Caco-2 (cell line): ENCODE results near the gene MAST2. TPM values are rescaled to one million over a fixed set of nuclear protein-coding genes. Genes with fewer than 3 reads are reported as not detected.

Source experiments
- BruUV-seq: library from RNA; stranded (reverse); fragments of 400-500 nt; replicated peaks from 2 replicates; lab custom pipeline; 2021; lab: Mats Ljungman, UMichigan
- CTCF ChIA-PET: fragments of 300-600 bp; sonication (Branson Sonifier 250); formaldehyde crosslinking; loops from one replicate; lab custom pipeline; 2022; ENCODE audit warnings: antibody characterized with exemption; lab: Charles Lee
- POLR2A ChIA-PET: fragments of 300-600 bp; sonication (Branson Sonifier 250); formaldehyde crosslinking; loops from one replicate; lab custom pipeline; 2022; ENCODE audit warnings: antibody characterized with exemption; lab: Charles Lee
- DNase-seq, 2 experiments: peaks; one replicate each; pipeline versions ENCODE4 v3.0.0 to v3.0.0-alpha.2; 2020 to 2022
- H3K27me3 ChIP-seq: replicated peaks from 2 replicates; pipeline ENCODE4 v1.6.0; 2011; ENCODE audit warnings: low read length; ENCODE audit not compliant: control insufficient read depth, insufficient read depth
- H3K36me3 ChIP-seq: 2 replicates; pipeline ENCODE4 v1.5.1; 2011; ENCODE audit warnings: low read length; ENCODE audit not compliant: control insufficient read depth, insufficient read depth
- H3K4me1 ChIP-seq: fragments of 250-450 bp; sonication (Bioruptor Pico); 2 replicates; pipeline ENCODE4 v1.5.1; 2020; ENCODE audit warnings: mild to moderate bottlenecking
- H3K4me3 ChIP-seq: 2 replicates; pipeline ENCODE4 v1.5.1; 2011; ENCODE audit warnings: low read depth, mild to moderate bottlenecking, control low read depth, low read length
- H3K9me3 ChIP-seq: fragments of 250-450 bp; sonication (Bioruptor Pico); 2 replicates; pipeline ENCODE4 v1.5.1; 2020; ENCODE audit warnings: mild to moderate bottlenecking, moderate library complexity
- H3K27ac Mint-ChIP-seq: one replicate; pipeline ENCODE4 v1.8.0; 2022; ENCODE audit warnings: mixed read lengths; ENCODE audit not compliant: unreplicated experiment
- H3K27me3 Mint-ChIP-seq: one replicate; pipeline ENCODE4 v1.8.0; 2022; ENCODE audit warnings: mixed read lengths; ENCODE audit not compliant: insufficient read depth, unreplicated experiment
- H3K36me3 Mint-ChIP-seq: one replicate; pipeline ENCODE4 v1.8.0; 2022; ENCODE audit warnings: mild to moderate bottlenecking, mixed read lengths; ENCODE audit not compliant: insufficient read depth, unreplicated experiment
- H3K4me1 Mint-ChIP-seq: one replicate; pipeline ENCODE4 v1.8.0; 2022; ENCODE audit warnings: low read depth, mixed read lengths; ENCODE audit not compliant: unreplicated experiment
- H3K4me3 Mint-ChIP-seq: one replicate; pipeline ENCODE4 v1.8.0; 2022; ENCODE audit warnings: mild to moderate bottlenecking, moderate library complexity, mixed read lengths; ENCODE audit not compliant: unreplicated experiment
- H3K9me3 Mint-ChIP-seq: one replicate; pipeline ENCODE4 v1.8.0; 2022; ENCODE audit warnings: mixed read lengths; ENCODE audit not compliant: unreplicated experiment
- intact Hi-C: fragments of 100-400 bp; cut with micrococcal nuclease; formaldehyde crosslinking; loops from one replicate; pipeline ENCODE4 v1.10.0; 2022; ENCODE audit not compliant: unreplicated experiment
- total RNA-seq: library from RNA; stranded (reverse); gene quantifications from 2 replicates; pipeline ENCODE4 v1.2.3, GENCODE V29; 2022
- TF ChIP-seq, protein P1 (sequence below), 2 experiments: fragments of 200-600 bp in 1 of 2; IDR thresholded peaks; 1 replicate in 1 of 2; 2 replicates in 1 of 2; pipeline versions ENCODE4 v1.5.1 to v1.8.0; 2011 to 2022; ENCODE audit warnings: antibody characterized with exemption in 1 of 2, control low read depth in 1 of 2, inconsistent platforms in 1 of 2, low read depth in 1 of 2, low read length in 1 of 2, mild to moderate bottlenecking in 1 of 2, moderate library complexity in 1 of 2; ENCODE audit not compliant: insufficient read depth in 1 of 2, severe bottlenecking in 1 of 2, unreplicated experiment in 1 of 2

MAST2 gene
- total RNA-seq, 1 experiment from 2014 or later, result 43.3 TPM

DNA sequence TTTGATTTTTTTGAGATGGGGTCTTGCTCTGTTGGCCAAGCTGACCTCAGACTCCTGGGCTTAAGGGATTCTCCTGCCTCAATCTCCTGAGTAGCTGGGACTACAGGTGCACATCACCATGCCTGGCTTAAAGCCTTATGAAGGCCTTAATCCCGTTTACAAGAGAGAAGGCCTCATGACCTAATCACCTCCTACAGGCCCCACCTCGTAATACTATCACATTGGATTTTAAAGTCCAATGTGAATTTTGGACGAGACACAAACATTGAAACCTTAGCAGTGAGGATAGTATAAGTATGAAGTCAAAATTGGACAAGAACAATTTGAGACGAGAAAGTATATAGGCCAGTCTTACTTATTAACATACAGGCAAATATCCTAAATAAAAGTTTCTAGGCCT lies 73.9 kb downstream of the MAST2 start:
- Mint-ChIP-seq H3K36me3 (no peaks in the 10 kb centered on the region), H3K27ac (no peak overlapping the region), H3K4me1 (no peaks in the 10 kb centered on the region), H3K9me3 (no peaks in the 10 kb centered on the region), H3K4me3 (no peak overlapping the region), H3K27me3 (no peaks in the 10 kb centered on the region)
- POLR2A ChIA-PET, result no interaction called here
- Histone ChIP-seq H3K4me3 (no peak overlapping the region), H3K4me1 (peaks cover 14% of the 10 kb centered on the region), H3K9me3 (no peaks in the 10 kb centered on the region), H3K27me3 (no peaks in the 10 kb centered on the region), H3K36me3 (no peaks in the 10 kb centered on the region)
- TF ChIP-seq, protein P1, sequence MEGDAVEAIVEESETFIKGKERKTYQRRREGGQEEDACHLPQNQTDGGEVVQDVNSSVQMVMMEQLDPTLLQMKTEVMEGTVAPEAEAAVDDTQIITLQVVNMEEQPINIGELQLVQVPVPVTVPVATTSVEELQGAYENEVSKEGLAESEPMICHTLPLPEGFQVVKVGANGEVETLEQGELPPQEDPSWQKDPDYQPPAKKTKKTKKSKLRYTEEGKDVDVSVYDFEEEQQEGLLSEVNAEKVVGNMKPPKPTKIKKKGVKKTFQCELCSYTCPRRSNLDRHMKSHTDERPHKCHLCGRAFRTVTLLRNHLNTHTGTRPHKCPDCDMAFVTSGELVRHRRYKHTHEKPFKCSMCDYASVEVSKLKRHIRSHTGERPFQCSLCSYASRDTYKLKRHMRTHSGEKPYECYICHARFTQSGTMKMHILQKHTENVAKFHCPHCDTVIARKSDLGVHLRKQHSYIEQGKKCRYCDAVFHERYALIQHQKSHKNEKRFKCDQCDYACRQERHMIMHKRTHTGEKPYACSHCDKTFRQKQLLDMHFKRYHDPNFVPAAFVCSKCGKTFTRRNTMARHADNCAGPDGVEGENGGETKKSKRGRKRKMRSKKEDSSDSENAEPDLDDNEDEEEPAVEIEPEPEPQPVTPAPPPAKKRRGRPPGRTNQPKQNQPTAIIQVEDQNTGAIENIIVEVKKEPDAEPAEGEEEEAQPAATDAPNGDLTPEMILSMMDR (IDR thresholded peaks at IDR 0.05; ENCODE audit: insufficient read depth in 1 of 2, low read depth in 1 of 2, low read length in 1 of 2, severe bottlenecking in 1 of 2, unreplicated experiment in 1 of 2), result no peak
- CTCF ChIA-PET, result no interaction called here
- BruUV-seq, result no TSS peak
- intact Hi-C loops, result no loop called here
- no peak for DNase-seq

DNA sequence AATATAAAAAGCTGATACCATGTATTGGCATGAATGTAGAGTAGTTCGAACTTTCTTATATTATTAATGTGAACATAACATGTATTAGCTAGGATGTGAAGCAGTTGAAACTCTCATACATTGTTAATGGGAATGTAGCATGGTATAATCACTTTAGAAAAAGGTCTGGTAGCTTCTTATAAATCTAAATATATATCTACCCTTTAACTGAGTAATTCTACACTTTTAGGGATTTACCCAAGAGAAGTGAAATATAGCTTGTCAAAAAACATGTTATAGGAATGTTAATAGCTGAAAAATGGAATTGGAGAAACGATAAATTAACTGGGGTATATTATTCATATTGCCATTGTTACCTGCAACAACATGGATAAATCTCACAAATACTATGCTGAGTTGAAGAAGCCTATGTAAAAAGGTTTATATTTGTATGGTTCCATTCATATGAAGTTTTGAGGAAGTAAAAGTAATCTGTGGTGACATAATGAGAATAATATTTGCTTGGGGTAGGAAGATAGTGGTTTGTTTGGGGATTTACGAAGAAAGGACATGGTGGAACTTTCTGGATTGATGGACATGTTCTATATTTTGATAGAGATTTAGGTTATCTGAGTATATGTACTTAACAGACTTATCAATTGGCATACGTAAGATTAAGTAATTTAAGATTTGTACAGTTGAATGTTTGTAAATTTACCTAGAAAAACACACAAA lies 76.6 kb downstream of the MAST2 start:
- no peaks in the 10 kb centered on the region for H3K9me3 ChIP-seq
- Mint-ChIP-seq H3K27me3 (no peaks in the 10 kb centered on the region), H3K9me3 (no peaks in the 10 kb centered on the region), H3K4me1 (no peaks in the 10 kb centered on the region), H3K36me3 (no peaks in the 10 kb centered on the region), H3K27ac (no peak overlapping the region), H3K4me3 (no peak overlapping the region)
- H3K36me3 ChIP-seq, result no peaks in the 10 kb centered on the region
- H3K4me3 ChIP-seq, result no peak overlapping the region
- intact Hi-C loops, result loop anchor here (2.0 to 5.0 kb wide), 2 partner anchors 75 to 238 kb away; no protein-coding TSS in a partner anchor
- ChIA-PET POLR2A (no interaction called here), CTCF (interaction anchor here (0.6 kb wide), 1 partner anchor 351 kb away, joined by 3 read pairs; no protein-coding TSS in a partner anchor)
- no peaks in the 10 kb centered on the region for H3K27me3 ChIP-seq
- DNase-seq, result no peak
- TF ChIP-seq, protein P1 (IDR thresholded peaks at IDR 0.05; ENCODE audit: insufficient read depth in 1 of 2, low read depth in 1 of 2, low read length in 1 of 2, severe bottlenecking in 1 of 2, unreplicated experiment in 1 of 2), result no peak
- H3K4me1 ChIP-seq, result peaks cover 10% of the 10 kb centered on the region; the same call in 1 of the 2 replicates
- no TSS peak for BruUV-seq

DNA sequence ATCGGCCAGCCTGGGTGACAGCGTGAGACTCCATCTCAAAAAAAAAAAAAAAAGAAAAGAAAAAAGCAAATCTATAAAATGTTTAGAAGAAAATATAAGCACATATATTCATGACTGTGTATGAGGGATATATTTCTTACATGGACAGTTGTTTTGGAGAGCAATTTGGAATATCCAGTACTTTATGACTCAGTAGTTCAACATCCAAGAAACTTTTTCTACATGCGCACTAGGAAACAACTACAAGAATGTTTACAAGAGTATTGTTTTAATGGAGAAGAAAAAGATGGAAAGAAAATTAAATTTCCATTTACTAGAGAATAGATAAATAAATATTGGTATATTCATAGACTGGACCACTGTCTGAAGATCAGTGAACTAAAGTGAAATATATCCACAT lies 77.5 kb downstream of the MAST2 start:
- Histone ChIP-seq H3K4me3 (no peak overlapping the region), H3K36me3 (no peaks in the 10 kb centered on the region), H3K27me3 (no peaks in the 10 kb centered on the region), H3K9me3 (no peaks in the 10 kb centered on the region), H3K4me1 (peaks cover 10% of the 10 kb centered on the region; the same call in 1 of the 2 replicates)
- CTCF ChIA-PET, result no interaction called here
- no TSS peak for BruUV-seq
- H3K9me3 Mint-ChIP-seq, result no peaks in the 10 kb centered on the region
- POLR2A ChIA-PET, result no interaction called here
- no peak for DNase-seq
- TF ChIP-seq, protein P1 (IDR thresholded peaks at IDR 0.05; ENCODE audit: insufficient read depth in 1 of 2, low read depth in 1 of 2, low read length in 1 of 2, severe bottlenecking in 1 of 2, unreplicated experiment in 1 of 2), result no peak
- intact Hi-C loops, result loop anchor here (1.0 to 5.0 kb wide), 4 partner anchors 27 to 239 kb away; partner anchors contain the start of gene GPBP1L1
- no peak overlapping the region for H3K27ac Mint-ChIP-seq
- H3K36me3 Mint-ChIP-seq, result no peaks in the 10 kb centered on the region
- H3K27me3 Mint-ChIP-seq, result no peaks in the 10 kb centered on the region
- H3K4me1 Mint-ChIP-seq, result no peaks in the 10 kb centered on the region
- no peak overlapping the region for H3K4me3 Mint-ChIP-seq
